GM19397 (cell line): Measurements from ENCODE around the gene CES5A.
"Not testable (repeated sequence)": the region's sequence is repeated elsewhere in the genome, so short reads cannot be mapped to it uniquely, and the experiment has no call there.

Experiments used
- ATAC-seq: cut with Tn5 transposase; IDR thresholded peaks from one replicate; pipeline ENCODE4 v1.9.1; 2021; ENCODE audit warnings: mild to moderate bottlenecking, moderate library complexity; ENCODE audit not compliant: unreplicated experiment

The CES5A gene

GRCh38 chr16:55876854-55877253 lies 1.7 kb upstream of the CES5A start:
- ATAC-seq: no peak

- no peak for ATAC-seq
Observed at GRCh38 chr16:55873122-55873521, 2.1 kb downstream of the CES5A start.

GRCh38 chr16:55872130-55872529 lies 3.0 kb downstream of the CES5A start:
- ATAC-seq: no peak

GRCh38 chr16:55871411-55872038 lies 3.6 kb downstream of the CES5A start:
- no peak for ATAC-seq

- ATAC-seq: no peak
Observed at GRCh38 chr16:55868980-55869379, 6.2 kb downstream of the CES5A start.

- no peak for ATAC-seq
Observed at GRCh38 chr16:55868137-55868536, 7.0 kb downstream of the CES5A start.

GRCh38 chr16:55861288-55861687 lies 13.9 kb downstream of the CES5A start:
- ATAC-seq: no peak

GRCh38 chr16:55857650-55858049 lies 17.5 kb downstream of the CES5A start:
- not testable (repeated sequence) for ATAC-seq

GRCh38 chr16:55856950-55857349 lies 18.2 kb downstream of the CES5A start:
- ATAC-seq: no peak

- no peak for ATAC-seq
Observed at GRCh38 chr16:55853114-55853513, 22.1 kb downstream of the CES5A start.

GRCh38 chr16:55849536-55849935 lies 25.6 kb downstream of the CES5A start:
- no peak for ATAC-seq

GRCh38 chr16:55846598-55847346 lies 28.4 kb downstream of the CES5A start:
- ATAC-seq: no peak

- no peak for ATAC-seq
Observed at GRCh38 chr16:55843105-55843395, 32.1 kb downstream of the CES5A start.

GRCh38 chr16:55842369-55843104 lies 32.6 kb downstream of the CES5A start:
- peak; percentile 57 for ATAC-seq

- no peak for ATAC-seq
Observed at GRCh38 chr16:55839115-55839514, 36.1 kb downstream of the CES5A start.

GRCh38 chr16:55836158-55836611 lies 39.0 kb downstream of the CES5A start:
- no peak for ATAC-seq

- ATAC-seq: no peak
Observed at GRCh38 chr16:55835581-55835980, 39.6 kb downstream of the CES5A start.

GRCh38 chr16:55835173-55835572 lies 40.0 kb downstream of the CES5A start:
- ATAC-seq: not testable (repeated sequence)

GRCh38 chr16:55834049-55834448 lies 41.1 kb downstream of the CES5A start:
- peak; percentile 76 for ATAC-seq

GRCh38 chr16:55832773-55833691 lies 42.1 kb downstream of the CES5A start, which contains the start of gene CES1:
Gene CES1 (minus strand): TSS chr16:55833096. CDS start chr16:55833055, 41 bp downstream.
- no peak for ATAC-seq

GRCh38 chr16:55832425-55832772 lies 42.8 kb downstream of the CES5A start:
- no peak for ATAC-seq
